Diencephalon (tissue), 1 donor: ENCODE data around the gene C16orf82. TPM values are rescaled to one million over a fixed set of nuclear protein-coding genes. Genes with fewer than 3 reads are reported as not detected.

Source experiments
- total RNA-seq: library from RNA; depleted of rRNA; stranded (reverse); fragments of >200 nt; gene quantifications from one replicate; pipeline ENCODE4 v1.2.3, GENCODE V29; 2014

C16orf82 gene
- 0.46 TPM for total RNA-seq

GRCh38 chr16:27066668-27067537, at the start of gene C16orf82:
C16orf82 (plus strand) TSS chr16:27066927.

Other genes with a start within 250 kb of the C16orf82 start
- 3.2 TPM for gene KDM8, start 136.6 kb downstream of the C16orf82 start, total RNA-seq
- gene NSMCE1, start 201.8 kb downstream of the C16orf82 start, total RNA-seq, result 46.1 TPM
- gene IL4R, start 247.0 kb downstream of the C16orf82 start, total RNA-seq, result 3.5 TPM